Measurements from ENCODE around the gene GPR25. TPM values are rescaled to one million over a fixed set of nuclear protein-coding genes. Genes with fewer than 3 reads are reported as not detected.

Gene GPR25
- total RNA-seq, 1 donor: 0.84 TPM

DNA sequence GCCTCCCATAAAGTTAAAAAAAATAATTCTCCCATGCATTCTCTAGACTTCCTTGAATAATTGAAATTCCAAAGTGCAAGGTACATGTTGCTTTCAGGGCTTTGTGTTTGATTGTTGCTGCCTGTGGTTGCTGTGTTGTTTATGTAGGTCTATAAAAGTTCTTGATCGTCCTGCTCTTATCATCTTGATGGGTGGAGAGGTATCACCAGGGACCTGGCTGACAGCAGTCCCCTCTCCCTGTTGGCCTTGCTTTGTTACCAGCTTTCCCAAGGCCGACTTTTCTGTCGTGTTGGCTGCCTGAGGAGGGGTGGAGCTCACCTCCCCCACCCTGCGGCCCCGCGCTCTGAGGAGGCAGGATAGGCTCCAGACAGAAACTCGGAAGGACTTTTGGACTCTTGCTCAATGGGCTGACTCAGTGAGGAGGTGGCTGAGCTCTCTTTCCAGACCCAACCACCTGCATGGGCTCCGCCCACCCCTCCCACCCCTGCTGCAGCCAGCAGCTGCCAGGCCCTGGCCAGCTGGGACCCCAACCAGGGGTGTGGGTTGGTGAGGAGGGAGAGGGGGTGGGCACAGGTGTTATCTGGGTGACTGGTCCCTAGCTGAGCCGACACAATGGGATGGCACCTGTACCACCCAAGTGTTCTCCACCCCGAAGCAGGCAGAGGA is 23.9 kb downstream of the GPR25 start:
- Histone ChIP-seq H3K27me3 (ENCODE audit: insufficient read depth, low read length) (peaks cover 14% of the 10 kb centered on the region), H3K4me1 (ENCODE audit: insufficient read depth, low read length) (peaks cover 9% of the 10 kb centered on the region), H3K4me3 (ENCODE audit: low read length) (no peak overlapping the region), H3K9me3 (ENCODE audit: low read depth, low read length) (no peaks in the 10 kb centered on the region)

DNA sequence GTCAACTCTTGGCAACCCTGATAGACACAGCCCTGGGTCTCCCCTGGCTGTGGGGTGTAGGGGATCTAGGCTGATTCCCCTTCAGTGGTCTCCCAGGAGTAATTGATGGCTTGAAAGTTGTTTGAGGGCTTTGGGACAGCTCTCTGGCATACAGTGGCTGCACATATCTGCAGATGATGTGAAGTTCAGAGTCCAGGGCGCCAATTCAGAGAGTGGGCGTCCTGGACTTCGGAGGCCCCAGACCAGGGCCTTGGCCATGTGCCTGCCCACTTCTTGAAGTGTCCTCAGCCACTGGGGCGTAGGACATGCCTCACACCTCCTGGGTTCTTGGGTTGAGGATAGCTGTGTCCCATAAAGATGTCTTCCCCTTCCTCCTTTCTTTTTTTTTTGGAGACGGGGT is 24.5 kb downstream of the GPR25 start:
- peaks cover 3% of the 10 kb centered on the region for H3K4me1 ChIP-seq (ENCODE audit: insufficient read depth, low read length)
- no peaks in the 10 kb centered on the region for H3K9me3 ChIP-seq (ENCODE audit: low read depth, low read length)
- H3K27me3 ChIP-seq (ENCODE audit: insufficient read depth, low read length): peaks cover 8% of the 10 kb centered on the region
- H3K4me3 ChIP-seq (ENCODE audit: low read length): no peak overlapping the region

DNA sequence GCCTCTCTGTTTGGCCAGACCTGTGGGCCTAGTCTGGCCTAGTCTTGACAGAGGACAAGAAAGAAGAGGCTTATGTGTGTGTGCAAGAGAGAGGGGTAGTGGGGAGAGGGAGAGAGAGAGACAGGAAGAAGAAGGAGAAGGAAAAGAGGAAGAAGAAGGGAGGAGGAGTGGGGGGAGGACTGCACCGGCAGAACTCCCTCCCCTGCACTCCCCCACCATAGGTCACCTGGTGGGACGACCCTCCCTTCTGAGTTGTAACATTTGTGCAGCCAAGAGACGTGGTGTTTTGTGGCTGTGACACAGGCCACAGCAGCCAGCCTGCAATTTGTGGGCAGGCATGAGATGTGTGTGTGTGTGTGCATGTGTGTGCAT is 26.2 kb downstream of the GPR25 start:
- H3K4me3 ChIP-seq (ENCODE audit: low read length): no peak overlapping the region
- no peaks in the 10 kb centered on the region for H3K27me3 ChIP-seq (ENCODE audit: insufficient read depth, low read length)
- no peaks in the 10 kb centered on the region for H3K9me3 ChIP-seq (ENCODE audit: low read depth, low read length)
- H3K4me1 ChIP-seq (ENCODE audit: insufficient read depth, low read length): no peaks in the 10 kb centered on the region

DNA sequence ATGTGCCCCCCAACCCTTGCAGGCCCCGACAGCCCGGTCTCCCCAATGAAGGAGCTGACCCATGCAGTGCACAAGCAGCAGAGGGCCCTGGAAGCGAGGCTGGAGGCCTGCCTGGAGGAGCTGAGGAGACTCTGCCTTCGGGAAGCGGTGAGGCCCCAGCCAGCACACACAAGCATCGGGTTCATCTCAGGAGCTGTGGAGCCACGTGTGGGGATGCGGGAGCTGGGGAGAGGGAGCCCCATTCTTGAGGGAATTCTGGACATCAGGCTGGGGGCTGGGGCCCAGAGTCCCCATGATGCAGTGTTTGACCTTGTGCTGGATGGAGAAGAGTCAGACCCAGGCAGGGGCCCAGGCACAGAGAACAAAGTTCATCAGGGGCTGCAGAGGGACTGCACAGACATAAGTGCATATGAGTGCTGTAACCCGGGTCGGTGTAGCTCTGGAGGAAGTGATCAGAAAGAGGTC is 26.7 kb downstream of the GPR25 start:
- H3K27me3 ChIP-seq (ENCODE audit: insufficient read depth, low read length): no peaks in the 10 kb centered on the region
- no peak overlapping the region for H3K4me3 ChIP-seq (ENCODE audit: low read length)
- no peaks in the 10 kb centered on the region for H3K9me3 ChIP-seq (ENCODE audit: low read depth, low read length)
- no peaks in the 10 kb centered on the region for H3K4me1 ChIP-seq (ENCODE audit: insufficient read depth, low read length)

DNA sequence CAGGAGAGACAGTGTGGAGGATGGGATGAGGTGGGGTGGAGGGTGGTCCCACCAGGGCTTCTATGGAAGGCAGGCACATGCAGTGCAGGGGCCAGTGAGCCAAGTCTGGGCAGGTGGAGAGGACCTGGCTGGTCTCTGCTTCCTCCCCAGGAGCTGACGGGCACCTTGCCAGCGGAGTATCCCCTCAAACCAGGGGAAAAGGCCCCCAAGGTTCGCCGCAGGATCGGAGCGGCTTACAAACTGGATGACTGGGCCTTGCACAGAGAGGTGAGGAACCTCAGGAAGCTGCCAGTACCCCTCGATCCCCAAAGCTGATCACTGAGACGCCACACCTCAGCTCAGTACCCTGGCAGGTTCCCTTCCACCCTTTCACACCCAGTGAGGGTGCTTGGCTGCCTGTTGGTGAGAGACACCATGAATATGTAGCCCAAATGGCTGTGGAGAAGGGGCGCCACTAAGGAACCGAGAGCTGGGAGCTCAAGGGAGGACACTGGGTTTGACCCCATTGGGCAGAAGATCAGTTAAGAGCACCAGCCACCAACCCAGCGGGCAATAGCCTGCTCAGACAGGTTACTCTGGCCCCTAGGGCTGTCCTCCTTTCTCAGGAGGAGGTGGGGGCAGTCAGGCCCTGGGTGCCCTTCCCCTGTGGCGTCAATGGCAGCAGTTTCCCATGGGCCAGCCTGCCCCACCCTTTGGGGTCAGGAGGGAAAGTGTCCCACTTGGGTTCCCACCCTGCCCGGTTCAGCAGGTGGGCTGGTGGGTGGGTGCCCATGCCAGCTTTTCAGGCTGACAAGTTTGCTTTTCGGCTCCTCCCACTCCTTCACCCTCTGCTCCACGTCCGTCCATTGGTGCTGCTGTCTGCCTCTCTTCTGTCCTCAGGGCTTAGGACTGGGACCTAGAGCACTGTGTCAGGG is 27.4 kb downstream of the GPR25 start:
- peaks cover 3% of the 10 kb centered on the region for H3K4me1 ChIP-seq (ENCODE audit: insufficient read depth, low read length)
- no peaks in the 10 kb centered on the region for H3K27me3 ChIP-seq (ENCODE audit: insufficient read depth, low read length)
- no peak overlapping the region for H3K4me3 ChIP-seq (ENCODE audit: low read length)
- no peaks in the 10 kb centered on the region for H3K9me3 ChIP-seq (ENCODE audit: low read depth, low read length)

DNA sequence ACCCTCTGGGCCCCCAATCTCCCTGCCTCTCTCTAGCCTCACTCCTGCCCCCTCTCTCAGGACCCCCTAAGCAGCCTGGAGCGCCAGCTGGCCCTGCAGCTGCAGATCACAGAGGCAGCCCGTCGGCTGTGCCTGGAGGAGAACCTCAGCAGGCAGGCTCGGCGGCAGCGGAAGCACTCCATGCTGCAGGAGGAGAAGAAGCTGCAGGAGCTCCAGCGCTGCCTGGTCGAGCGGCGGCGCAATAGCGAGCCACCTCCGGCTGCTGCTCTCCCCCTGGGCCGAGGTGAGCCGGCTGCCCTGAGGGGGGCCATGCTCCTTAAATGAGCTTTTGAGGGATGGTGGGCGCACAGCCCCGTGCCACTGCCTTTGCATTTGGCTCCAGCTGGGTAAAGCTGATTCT is 28.1 kb downstream of the GPR25 start:
- Histone ChIP-seq H3K9me3 (ENCODE audit: low read depth, low read length) (no peaks in the 10 kb centered on the region), H3K27me3 (ENCODE audit: insufficient read depth, low read length) (no peaks in the 10 kb centered on the region), H3K4me3 (ENCODE audit: low read length) (no peak overlapping the region), H3K4me1 (ENCODE audit: insufficient read depth, low read length) (peaks cover 9% of the 10 kb centered on the region)

DNA sequence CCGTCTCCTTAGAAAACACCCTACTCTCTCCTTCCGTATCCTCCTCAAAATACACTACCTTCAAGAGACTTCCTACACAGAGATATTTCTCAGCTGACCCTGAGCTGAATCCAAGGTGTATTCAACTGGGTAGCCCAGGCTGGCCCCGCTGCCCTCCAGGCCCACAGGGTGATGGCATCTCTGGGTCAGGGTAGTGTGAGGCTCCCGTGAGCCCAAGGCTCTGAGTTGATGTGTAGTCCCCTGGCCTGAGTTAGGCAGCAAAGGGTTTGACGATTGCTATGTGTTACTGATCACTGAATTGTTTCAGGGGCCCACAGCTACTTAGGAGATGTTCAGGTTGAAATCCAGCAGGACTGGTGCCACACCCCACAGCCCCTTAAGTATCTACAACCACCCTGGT is 28.6 kb downstream of the GPR25 start:
- H3K27me3 ChIP-seq (ENCODE audit: insufficient read depth, low read length): no peaks in the 10 kb centered on the region
- H3K4me3 ChIP-seq (ENCODE audit: low read length): no peak overlapping the region
- peaks cover 12% of the 10 kb centered on the region for H3K4me1 ChIP-seq (ENCODE audit: insufficient read depth, low read length)
- no peaks in the 10 kb centered on the region for H3K9me3 ChIP-seq (ENCODE audit: low read depth, low read length)

DNA sequence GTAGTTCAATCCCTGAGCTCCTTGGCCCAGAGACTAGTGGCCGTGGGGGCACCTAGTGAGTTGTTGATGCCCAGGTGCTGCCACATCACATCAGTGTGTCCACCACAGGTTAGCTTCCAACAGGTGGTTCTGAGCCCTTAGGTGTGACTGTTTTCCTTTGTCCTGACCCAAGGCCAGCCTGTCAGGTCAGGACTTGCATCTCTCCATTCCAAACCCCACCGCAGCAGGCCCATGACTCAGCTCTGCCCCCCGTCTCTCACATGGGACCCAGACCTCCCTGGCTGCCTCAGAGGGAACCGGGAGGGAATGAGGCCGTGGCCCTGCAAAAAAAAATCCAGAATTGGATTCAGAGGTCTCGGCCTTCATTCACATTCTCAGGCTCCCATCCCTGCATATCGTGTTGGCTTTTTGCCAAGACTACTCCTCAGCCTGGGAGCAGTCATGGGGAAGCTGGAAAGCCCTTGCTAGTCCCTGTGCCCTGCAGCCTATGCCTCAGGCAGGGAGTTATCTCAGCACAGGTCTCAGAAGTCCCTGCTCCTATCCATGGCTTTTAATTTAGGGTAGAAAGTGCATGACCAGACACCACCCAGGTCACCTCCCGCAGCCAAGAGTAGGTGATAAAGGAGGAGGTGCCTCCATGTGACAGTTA is 29.1 kb downstream of the GPR25 start:
- Histone ChIP-seq H3K4me3 (ENCODE audit: low read length) (no peak overlapping the region), H3K9me3 (ENCODE audit: low read depth, low read length) (no peaks in the 10 kb centered on the region), H3K27me3 (ENCODE audit: insufficient read depth, low read length) (no peaks in the 10 kb centered on the region), H3K4me1 (ENCODE audit: insufficient read depth, low read length) (peaks cover 18% of the 10 kb centered on the region)

DNA sequence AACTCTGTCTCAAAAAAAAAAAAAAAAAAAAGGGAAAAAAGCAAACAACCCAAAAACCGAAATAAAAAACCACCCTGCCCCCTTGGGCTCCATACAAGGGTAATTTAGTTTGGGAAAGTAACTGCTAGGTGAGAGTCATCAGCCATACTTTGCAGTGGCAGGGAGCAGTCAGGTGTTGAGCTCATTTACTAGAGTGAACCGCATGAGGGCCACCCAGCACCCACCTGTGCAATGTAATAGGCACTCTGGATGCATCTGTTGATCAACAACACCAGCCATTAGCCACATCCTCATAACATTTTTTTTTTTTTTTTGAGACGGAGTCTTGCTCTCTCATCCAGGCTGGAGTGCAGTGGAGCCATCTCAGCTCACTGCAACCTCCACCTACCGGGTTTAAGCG is 31.0 kb downstream of the GPR25 start:
- H3K4me1 ChIP-seq (ENCODE audit: insufficient read depth, low read length): peaks cover 32% of the 10 kb centered on the region
- no peaks in the 10 kb centered on the region for H3K27me3 ChIP-seq (ENCODE audit: insufficient read depth, low read length)
- no peak overlapping the region for H3K4me3 ChIP-seq (ENCODE audit: low read length)
- H3K9me3 ChIP-seq (ENCODE audit: low read depth, low read length): no peaks in the 10 kb centered on the region

DNA sequence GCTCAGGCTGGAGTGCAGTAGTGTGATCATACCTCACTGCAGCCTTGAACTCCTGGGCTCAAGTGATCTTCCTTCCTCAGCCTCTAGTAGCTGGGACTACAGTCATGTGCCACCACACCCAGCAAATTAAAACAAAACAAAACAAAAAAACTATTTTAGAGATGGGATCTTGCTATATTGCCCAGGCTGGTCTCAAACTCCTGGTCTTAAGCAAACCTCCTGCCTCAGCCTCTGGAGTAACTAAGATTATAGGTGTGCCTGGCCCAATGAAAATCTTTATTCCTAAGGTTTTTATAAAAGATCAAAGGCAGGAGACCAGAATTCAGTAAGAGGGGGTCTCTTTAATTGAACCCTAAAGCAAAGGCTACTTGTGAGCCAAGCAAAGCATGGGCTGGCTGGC is 32.0 kb downstream of the GPR25 start:
- Histone ChIP-seq H3K9me3 (ENCODE audit: low read depth, low read length) (no peaks in the 10 kb centered on the region), H3K4me1 (ENCODE audit: insufficient read depth, low read length) (peaks cover 32% of the 10 kb centered on the region), H3K4me3 (ENCODE audit: low read length) (no peak overlapping the region), H3K27me3 (ENCODE audit: insufficient read depth, low read length) (no peaks in the 10 kb centered on the region)

DNA sequence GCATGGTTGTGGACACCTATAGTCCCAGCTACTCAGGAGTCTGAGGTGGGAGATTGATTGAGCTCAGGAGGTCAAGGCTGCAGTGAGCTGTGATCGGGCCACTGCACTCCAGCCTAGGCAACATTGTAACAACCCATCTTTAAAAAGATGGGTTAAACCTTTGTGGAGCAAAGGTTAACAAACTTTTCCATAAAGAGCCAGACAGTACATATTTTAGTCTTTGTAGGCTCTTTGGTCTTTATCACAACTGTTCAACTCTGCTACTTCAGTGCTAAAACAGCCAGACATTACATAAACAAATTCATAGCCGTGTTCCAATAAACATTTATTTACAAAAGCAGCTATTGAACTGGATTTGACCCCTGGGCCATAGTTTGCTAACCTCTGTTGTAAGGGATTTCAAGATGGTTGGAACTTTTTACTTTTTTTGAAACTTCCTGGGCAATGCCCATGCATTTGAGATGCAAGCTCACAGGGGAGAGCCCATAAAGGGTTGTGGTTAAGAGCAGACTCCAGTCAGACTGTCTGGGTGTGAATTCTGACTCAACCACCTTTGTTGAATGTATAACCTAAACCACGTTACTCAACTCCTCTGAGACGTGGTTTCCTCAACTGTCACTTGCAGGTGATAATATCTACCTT is 32.8 kb downstream of the GPR25 start:
- peaks cover 32% of the 10 kb centered on the region for H3K4me1 ChIP-seq (ENCODE audit: insufficient read depth, low read length)
- H3K27me3 ChIP-seq (ENCODE audit: insufficient read depth, low read length): no peaks in the 10 kb centered on the region
- no peak overlapping the region for H3K4me3 ChIP-seq (ENCODE audit: low read length)
- no peaks in the 10 kb centered on the region for H3K9me3 ChIP-seq (ENCODE audit: low read depth, low read length)

DNA sequence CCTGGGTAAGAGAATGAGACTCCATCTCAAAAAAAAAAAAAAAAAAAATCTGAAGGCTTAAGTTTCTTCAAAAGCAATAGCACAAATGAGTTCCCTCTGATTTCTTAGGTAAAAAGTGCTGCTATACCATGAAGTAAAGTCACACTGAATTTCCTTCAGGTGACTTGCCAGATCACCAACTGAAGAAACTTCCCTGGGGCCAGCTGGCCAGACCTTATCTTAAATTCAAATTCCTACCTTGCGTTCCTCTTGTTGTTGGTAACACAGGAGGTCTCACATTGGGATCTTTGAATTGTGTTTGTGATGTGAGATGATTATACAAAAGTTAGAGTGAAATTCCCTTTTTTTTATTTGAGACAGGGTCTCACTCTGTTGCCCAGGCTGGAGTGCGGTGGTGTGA is 33.7 kb downstream of the GPR25 start:
- H3K4me1 ChIP-seq (ENCODE audit: insufficient read depth, low read length): peaks cover 32% of the 10 kb centered on the region
- H3K4me3 ChIP-seq (ENCODE audit: low read length): no peak overlapping the region
- no peaks in the 10 kb centered on the region for H3K9me3 ChIP-seq (ENCODE audit: low read depth, low read length)
- no peaks in the 10 kb centered on the region for H3K27me3 ChIP-seq (ENCODE audit: insufficient read depth, low read length)

DNA sequence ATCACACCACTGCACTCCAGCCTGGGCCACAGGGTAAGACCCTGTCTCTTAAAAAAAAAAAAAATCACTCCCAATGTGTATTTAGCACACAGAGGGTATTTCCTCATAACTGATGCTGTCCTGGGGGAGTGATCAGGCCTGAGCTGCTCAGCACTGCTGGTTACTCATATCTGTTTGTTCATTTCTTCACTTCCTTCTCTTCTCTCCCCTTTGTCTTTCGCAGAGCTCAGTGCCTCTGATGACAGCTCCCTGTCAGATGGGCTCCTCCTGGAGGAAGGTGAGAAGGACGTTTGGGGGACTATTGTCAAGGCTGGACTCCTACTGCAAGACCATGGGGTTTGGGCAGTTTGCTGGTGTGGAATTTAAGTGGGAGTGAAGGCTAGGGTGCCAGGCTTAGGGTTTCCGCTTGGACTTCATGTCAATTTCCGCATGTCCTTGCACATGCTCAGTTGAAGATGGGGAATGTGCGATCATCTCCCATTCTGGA is 34.9 kb downstream of the GPR25 start:
- no peaks in the 10 kb centered on the region for H3K9me3 ChIP-seq (ENCODE audit: low read depth, low read length)
- H3K4me1 ChIP-seq (ENCODE audit: insufficient read depth, low read length): peaks cover 32% of the 10 kb centered on the region
- no peak overlapping the region for H3K4me3 ChIP-seq (ENCODE audit: low read length)
- no peaks in the 10 kb centered on the region for H3K27me3 ChIP-seq (ENCODE audit: insufficient read depth, low read length)

DNA sequence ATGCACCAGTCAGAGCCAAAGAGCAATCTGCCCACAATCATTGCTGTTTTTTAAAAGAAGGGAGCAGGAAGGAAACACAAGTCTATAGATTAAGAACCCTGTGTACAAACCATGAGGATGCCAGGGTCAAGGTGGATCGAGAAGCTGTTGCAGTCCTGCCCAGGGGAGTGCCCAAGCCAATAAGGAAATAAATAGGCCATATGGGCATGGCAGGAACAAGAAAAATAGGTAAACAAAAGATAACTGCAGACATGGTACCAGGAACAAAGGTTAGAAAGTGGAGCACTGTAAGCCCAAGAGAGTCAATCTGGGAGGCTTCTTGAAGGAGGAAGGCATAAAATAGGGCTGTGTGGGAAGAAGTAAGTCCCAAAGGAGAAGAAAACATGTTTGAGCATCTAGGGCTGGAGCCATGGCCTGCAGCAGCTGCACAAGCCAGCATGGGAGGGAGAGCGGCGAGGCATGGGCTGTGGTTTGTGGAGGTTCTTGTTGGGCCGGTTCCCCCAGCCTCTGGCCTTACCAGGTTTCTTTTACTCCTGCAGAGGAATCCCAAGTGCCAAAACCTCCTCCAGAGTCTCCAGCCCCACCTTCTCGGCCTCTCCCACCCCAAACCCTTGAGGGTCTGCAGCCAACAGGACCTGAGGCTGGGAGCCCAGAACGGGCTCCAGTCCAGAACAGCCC is 35.5 kb downstream of the GPR25 start:
- Histone ChIP-seq H3K4me3 (ENCODE audit: low read length) (no peak overlapping the region), H3K9me3 (ENCODE audit: low read depth, low read length) (no peaks in the 10 kb centered on the region), H3K27me3 (ENCODE audit: insufficient read depth, low read length) (no peaks in the 10 kb centered on the region), H3K4me1 (ENCODE audit: insufficient read depth, low read length) (peaks cover 32% of the 10 kb centered on the region)
